HG02840 (cell line): ENCODE measurements around the gene METTL8.
"Not testable (repeated sequence)": the region's sequence is repeated elsewhere in the genome, so short reads cannot be mapped to it uniquely, and the experiment has no call there.

Experiments used
- ATAC-seq: cut with Tn5 transposase; IDR thresholded peaks from one replicate; pipeline ENCODE4 v1.9.1; 2021; ENCODE audit warnings: mild to moderate bottlenecking, moderate library complexity, moderate number of reproducible peaks; ENCODE audit not compliant: unreplicated experiment, low FRiP score

Gene METTL8

DNA sequence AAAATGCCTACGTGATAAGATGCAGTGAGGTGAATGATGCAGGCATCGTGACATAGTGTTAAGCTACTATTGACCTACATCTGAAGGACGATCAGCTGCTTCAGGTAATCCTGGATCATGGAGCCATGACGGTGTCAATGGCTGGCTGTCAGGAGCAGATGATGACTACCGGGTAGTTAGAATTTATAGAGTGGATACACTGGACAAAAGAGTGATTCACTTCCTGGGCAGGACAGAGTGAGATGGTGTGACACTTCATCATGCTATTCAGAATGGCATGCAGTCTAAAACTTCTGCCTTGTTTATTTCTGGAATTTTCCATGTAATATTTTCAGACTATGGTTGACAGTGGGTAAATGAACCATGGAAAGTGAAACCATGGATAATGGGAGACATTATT, 29.5 kb downstream of the METTL8 start:
- no peak for ATAC-seq

- no peak for ATAC-seq
These were observed 30.7 kb downstream of the METTL8 start for GRCh38 chr2:171402906-171403580.

GRCh38 chr2:171401947-171402346, 31.8 kb downstream of the METTL8 start:
- no peak for ATAC-seq

GRCh38 chr2:171400395-171400794, 33.4 kb downstream of the METTL8 start:
- no peak for ATAC-seq

- no peak for ATAC-seq
These were observed 34.5 kb downstream of the METTL8 start for GRCh38 chr2:171399292-171399691.

DNA sequence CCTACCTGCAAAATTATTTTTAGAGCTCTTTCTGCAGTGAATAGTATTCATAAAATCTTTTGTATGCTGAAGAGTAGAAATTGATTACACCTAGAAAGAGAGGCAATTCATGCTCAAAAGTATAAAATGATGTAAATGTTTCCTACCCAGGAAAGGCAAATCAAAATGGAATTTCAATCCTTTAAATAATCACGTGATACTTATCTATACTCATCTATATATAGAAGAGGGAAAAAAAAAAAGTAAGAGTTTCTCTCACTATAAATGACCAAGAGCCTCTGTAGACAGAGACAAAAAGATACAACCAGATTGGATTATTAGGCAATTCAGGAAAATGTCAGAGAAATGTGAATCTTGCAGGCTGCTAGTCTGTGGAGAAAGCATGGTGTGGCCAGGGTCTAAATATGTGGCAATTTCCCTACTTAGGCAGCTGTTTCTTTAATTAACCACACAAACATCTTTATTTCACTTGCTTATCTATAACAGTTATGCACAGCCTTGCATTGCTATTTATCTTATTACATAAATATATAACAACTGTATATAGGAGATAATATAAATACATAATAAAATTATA, 39.5 kb downstream of the METTL8 start:
- no peak for ATAC-seq

GRCh38 chr2:171393487-171393886, 40.3 kb downstream of the METTL8 start:
- no peak for ATAC-seq

- ATAC-seq, result no peak
These were observed 42.3 kb downstream of the METTL8 start for GRCh38 chr2:171391532-171391931.

- ATAC-seq, result no peak
These were observed 42.8 kb downstream of the METTL8 start for GRCh38 chr2:171390941-171391516.

DNA sequence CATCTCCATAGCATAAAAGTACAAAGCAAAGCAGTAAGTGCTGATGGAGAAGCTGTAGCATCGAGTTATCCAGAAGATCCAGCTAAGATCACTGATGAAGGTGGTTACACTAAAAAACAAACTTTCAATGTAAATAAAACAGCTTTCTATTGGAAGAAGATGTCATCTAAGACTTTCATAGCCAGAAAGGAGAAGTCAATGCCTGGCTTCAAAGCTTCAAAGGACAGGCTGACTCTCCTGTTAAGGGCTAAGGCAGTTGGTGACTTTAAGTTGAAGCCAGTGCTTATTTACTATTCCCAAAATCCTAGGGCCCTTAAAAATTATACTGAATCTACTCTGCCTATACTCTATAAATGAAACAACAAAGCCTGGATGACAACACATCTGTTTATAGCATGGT, 44.0 kb downstream of the METTL8 start:
- ATAC-seq, result no peak

- no peak for ATAC-seq
These were observed 44.5 kb downstream of the METTL8 start for GRCh38 chr2:171389325-171389724.

DNA sequence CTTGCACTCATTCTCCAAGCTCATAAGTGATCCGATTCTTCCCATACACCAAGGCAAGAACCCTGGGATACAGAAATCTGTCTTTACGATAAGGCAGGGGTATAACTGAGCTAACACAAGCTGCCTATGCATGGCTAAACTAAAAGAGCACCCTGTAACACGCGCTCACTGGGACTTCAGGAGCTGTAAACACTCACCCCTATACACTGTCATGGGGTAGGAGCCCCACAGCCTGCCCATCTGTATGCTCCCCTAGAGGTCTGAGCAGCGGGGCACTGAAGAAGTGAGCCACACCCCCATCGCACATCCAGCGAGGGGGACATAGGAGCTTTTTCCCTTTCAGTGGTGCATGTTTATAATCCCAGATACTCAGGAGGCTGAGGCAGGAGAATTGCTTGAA, 46.7 kb downstream of the METTL8 start:
- no peak for ATAC-seq

DNA sequence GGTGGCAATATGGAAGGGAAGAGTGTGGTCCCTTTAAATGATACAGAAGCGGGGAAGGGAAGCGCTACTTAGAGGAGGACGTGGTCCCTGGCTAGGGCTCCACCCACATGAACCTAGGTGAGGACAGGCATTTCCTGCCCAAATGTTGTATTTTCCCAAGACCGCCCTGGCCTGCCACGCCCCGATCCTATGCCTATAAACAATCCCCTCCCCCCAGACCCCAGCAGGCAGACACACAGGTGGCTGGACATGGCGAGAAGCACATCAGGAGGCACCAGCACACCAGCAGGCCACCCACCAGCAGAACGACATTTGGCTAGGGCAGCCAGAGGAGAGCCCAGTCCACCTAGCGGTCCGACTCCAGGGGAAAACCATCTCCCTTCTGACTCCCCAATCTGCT, 47.2 kb downstream of the METTL8 start:
- ATAC-seq, result no peak

DNA sequence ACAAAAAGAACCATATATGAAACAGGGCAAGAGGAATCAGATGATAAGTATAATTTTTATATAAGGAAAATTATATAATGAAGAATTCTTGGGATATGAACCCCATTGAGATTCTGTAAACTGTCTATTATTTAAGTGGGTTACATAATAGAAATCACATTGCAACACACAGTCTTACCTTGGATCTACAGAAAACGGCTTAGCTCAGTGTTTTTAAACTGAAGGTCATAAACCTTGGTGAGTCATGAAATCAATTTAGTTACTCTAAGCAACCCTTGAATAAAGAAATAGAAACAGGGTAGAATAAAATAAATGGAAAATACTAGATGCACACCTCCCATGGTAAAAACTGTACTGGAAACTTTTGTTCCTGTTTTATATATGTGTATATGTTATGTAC, 50.7 kb downstream of the METTL8 start:
- no peak for ATAC-seq

DNA sequence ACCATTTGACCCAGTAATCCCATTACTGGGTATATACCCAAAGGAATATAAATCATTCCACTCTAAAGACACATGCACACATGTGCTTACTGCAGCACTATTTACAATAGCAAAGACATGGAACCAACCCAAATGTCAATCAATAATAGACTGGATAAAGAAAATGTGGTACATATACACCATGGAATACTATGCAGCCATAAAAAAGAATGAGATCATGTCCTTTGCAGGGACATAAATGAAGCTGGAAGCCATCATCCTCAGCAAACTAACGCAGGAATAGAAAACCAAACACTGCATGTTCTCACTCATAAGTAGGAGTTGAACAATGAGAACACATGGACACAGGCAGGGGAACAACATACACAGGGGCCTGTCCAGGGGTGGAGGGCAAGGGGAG, 51.6 kb downstream of the METTL8 start:
- not testable (repeated sequence) for ATAC-seq

DNA sequence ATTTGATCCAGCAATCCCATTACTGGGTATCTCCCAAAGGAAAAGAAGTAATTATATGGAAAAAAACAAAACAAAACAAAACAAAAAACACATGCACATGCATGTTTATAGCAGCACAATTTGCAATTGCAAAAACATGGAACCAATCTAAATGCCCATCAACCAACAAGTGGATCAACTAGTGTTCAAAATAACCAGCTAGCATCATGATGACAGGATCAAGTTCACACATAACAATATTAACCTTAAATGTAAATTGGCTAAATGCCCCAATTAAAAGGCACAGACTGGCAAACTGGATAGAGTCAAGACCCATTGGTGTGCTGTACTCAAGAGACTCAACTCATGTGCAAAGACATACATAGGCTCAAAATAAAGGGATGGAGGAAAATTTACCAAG, 55.9 kb downstream of the METTL8 start:
- not testable (repeated sequence) for ATAC-seq

DNA sequence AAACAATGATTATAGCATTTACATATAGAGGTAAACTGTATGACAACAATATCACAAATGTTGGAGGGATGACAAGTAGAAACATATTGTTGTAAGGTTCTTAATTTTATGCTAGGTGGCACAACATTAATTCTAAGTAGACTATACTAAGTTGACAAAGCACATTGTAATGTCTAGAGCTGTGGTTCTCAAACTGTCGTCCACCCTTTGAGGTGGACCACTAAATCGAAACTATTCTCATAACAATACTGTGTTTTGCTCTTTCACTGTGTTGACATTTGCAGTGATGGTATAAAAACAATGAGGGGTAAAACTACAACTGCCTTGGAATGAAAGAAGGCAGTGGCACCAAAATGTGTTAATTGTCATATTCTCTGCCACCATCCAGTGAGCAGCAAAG, 66.1 kb downstream of the METTL8 start:
- no peak for ATAC-seq

DNA sequence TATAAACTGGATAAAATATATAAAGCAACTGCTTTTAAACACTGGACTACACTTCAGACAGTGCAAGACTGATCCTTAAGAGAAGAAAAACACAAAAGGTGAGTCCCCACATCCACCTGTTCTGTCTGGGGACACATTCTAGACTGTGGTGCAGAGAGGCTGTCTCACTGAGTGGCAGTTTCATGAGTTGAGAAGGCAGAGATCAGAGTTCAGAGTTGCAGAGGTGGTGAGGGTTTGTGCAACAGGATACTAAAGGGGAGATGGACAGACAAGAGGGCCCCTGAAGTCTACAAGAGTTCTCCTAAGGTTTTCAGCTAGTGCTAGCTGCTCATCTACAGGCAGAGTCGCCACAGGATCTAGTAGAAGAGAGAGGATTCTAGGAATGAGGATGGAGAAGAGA, 68.0 kb downstream of the METTL8 start:
- no peak for ATAC-seq

- ATAC-seq, result no peak
These were observed 68.6 kb downstream of the METTL8 start for GRCh38 chr2:171365232-171365631.

DNA sequence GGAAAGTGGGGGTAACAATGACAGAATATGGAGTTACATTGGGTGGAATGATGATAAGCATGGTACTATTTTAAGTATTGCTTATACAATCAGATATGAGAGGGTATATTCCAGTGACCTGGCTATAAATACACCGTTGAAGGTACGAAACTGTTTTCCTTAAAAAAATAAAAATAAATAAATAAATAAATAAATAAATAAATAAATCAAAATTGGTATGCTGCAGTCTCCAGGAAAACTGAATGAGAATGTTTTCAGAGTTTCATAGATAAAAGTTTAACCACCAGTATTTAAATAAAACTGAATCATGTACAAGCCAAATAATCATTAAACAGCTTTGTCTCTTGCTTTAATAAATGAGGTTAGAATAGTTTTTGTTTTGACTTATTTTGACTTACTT, 71.4 kb downstream of the METTL8 start:
- ATAC-seq, result no peak

- no peak for ATAC-seq
These were observed 72.9 kb downstream of the METTL8 start for GRCh38 chr2:171360905-171361304.

DNA sequence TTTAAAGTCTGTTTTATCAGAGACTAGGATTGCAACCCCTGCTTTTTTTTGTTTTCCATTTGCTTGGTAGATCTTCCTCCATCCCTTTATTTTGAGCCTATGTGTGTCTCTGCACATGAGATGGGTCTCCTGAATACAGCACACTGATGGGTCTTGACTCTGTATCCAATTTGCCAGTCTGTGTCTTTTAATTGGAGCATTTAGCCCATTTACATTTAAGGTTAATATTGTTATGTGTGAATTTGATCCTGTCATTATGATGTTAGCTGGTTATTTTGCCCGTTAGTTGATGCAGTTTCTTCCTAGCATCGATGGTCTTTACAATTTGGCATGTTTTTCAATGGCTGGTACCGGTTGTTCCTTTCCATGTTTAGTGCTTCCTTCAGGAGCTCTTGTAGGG, 80.0 kb downstream of the METTL8 start:
- ATAC-seq, result not testable (repeated sequence)
